OCI-LY7 (cell line): Measurements from ENCODE around the gene GK.

Experiments used
- EZH2phosphoT487 ChIP-seq: fragments of 200-600 bp; sonication (generic); IDR thresholded peaks from 2 replicates; pipeline ENCODE4 v1.6.1; 2018; ENCODE audit warnings: low read depth, borderline replicate concordance, mild to moderate bottlenecking, mixed run types, antibody characterized with exemption, low read length, moderate library complexity, mixed read lengths
- TF ChIP-seq, protein P1 (sequence below): fragments of 200-600 bp; sonication (generic); conservative IDR thresholded peaks from 2 replicates; pipeline ENCODE4 v1.5.1; 2014; ENCODE audit warnings: mild to moderate bottlenecking, antibody characterized with exemption, low read length, moderate library complexity, mixed read lengths

DNA sequence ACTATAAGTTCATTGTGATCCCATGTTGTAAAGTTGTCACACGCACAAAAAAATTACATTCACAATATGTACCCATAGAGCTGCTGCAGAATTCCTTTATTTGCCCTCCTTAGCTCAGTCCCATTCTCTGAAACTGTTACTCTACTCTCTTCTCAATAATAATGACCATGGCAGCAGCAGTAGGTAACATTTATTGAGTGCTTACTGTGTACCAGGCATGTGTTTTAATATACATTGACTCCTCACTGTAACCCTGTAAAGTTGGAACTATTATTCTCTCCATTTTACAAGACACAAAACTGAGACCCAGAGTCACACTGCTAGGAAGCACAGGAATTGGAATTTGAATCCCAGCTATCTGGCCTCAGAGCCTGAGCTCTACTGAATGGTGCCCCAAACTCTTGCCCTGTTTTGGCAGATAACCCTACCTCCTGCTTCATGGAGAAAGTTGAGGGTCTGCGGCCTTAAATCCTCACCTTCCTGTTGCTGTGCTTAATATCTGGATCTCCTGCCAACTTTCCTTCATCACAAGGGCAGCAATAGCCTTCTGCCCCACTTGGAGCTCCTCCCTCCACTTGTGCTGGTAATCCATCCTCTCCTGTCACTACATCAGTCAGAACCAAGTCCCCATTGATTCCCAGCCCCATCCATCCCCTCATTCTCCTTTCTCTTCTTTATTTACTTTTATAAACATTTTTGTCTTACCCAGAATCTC, 20.8 kb downstream of the GK start:
- TF ChIP-seq, protein P1, sequence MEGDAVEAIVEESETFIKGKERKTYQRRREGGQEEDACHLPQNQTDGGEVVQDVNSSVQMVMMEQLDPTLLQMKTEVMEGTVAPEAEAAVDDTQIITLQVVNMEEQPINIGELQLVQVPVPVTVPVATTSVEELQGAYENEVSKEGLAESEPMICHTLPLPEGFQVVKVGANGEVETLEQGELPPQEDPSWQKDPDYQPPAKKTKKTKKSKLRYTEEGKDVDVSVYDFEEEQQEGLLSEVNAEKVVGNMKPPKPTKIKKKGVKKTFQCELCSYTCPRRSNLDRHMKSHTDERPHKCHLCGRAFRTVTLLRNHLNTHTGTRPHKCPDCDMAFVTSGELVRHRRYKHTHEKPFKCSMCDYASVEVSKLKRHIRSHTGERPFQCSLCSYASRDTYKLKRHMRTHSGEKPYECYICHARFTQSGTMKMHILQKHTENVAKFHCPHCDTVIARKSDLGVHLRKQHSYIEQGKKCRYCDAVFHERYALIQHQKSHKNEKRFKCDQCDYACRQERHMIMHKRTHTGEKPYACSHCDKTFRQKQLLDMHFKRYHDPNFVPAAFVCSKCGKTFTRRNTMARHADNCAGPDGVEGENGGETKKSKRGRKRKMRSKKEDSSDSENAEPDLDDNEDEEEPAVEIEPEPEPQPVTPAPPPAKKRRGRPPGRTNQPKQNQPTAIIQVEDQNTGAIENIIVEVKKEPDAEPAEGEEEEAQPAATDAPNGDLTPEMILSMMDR, result no peak
- no peak for TF ChIP-seq EZH2phosphoT487
